Measurements from ENCODE around the gene TRMT61A.

DNA sequence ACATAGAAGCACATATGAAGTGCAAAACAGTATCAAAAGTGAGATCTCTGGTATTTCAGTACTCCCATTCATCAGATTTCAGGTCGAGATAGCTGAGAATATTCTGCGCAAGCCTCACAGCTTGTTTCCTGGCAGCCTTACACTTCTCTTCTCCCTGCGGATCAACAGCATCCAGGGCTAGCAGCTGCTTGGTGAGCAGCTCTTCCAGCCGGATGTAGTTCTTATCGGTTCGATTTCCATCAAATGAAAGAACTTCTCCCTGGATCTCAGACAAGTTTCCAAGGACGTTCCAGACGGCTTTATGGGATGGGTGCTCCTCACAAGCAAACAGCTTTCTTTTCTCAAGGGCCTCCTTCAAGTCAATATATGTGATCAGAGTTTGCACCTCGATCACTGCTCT, 30.8 kb downstream of the TRMT61A start:
- TF ChIP-seq, protein P1, sequence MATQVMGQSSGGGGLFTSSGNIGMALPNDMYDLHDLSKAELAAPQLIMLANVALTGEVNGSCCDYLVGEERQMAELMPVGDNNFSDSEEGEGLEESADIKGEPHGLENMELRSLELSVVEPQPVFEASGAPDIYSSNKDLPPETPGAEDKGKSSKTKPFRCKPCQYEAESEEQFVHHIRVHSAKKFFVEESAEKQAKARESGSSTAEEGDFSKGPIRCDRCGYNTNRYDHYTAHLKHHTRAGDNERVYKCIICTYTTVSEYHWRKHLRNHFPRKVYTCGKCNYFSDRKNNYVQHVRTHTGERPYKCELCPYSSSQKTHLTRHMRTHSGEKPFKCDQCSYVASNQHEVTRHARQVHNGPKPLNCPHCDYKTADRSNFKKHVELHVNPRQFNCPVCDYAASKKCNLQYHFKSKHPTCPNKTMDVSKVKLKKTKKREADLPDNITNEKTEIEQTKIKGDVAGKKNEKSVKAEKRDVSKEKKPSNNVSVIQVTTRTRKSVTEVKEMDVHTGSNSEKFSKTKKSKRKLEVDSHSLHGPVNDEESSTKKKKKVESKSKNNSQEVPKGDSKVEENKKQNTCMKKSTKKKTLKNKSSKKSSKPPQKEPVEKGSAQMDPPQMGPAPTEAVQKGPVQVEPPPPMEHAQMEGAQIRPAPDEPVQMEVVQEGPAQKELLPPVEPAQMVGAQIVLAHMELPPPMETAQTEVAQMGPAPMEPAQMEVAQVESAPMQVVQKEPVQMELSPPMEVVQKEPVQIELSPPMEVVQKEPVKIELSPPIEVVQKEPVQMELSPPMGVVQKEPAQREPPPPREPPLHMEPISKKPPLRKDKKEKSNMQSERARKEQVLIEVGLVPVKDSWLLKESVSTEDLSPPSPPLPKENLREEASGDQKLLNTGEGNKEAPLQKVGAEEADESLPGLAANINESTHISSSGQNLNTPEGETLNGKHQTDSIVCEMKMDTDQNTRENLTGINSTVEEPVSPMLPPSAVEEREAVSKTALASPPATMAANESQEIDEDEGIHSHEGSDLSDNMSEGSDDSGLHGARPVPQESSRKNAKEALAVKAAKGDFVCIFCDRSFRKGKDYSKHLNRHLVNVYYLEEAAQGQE (IDR thresholded peaks at IDR 0.05; ENCODE audit: low read depth, low read length): no peak
- TF ChIP-seq RAD21 (IDR thresholded peaks at IDR 0.05; ENCODE audit: insufficient read depth, low read depth, low read length): no peak
- TF ChIP-seq NR2C2 (IDR thresholded peaks at IDR 0.05; ENCODE audit: borderline replicate concordance, control insufficient read depth, insufficient read length, low read depth): no peak
- TF ChIP-seq RFX5 (IDR thresholded peaks at IDR 0.05; ENCODE audit: low read depth, low read length): no peak
- TF ChIP-seq, protein P2, sequence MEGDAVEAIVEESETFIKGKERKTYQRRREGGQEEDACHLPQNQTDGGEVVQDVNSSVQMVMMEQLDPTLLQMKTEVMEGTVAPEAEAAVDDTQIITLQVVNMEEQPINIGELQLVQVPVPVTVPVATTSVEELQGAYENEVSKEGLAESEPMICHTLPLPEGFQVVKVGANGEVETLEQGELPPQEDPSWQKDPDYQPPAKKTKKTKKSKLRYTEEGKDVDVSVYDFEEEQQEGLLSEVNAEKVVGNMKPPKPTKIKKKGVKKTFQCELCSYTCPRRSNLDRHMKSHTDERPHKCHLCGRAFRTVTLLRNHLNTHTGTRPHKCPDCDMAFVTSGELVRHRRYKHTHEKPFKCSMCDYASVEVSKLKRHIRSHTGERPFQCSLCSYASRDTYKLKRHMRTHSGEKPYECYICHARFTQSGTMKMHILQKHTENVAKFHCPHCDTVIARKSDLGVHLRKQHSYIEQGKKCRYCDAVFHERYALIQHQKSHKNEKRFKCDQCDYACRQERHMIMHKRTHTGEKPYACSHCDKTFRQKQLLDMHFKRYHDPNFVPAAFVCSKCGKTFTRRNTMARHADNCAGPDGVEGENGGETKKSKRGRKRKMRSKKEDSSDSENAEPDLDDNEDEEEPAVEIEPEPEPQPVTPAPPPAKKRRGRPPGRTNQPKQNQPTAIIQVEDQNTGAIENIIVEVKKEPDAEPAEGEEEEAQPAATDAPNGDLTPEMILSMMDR (IDR thresholded peaks at IDR 0.05 in 2 of 3, conservative IDR thresholded peaks at IDR 0.05 in 1 of 3; ENCODE audit: control insufficient read depth in 2 of 3, extremely low read depth in 1 of 3, insufficient read depth in 1 of 3, low read depth in 3 of 3, low read length in 3 of 3): no peak
- no peak for TF ChIP-seq TCF7 (IDR thresholded peaks at IDR 0.05; ENCODE audit: borderline replicate concordance)
- TF ChIP-seq SMC3 (IDR thresholded peaks at IDR 0.05; ENCODE audit: borderline replicate concordance, low read length): no peak
- no peak for TF ChIP-seq POLR2AphosphoS2 (IDR thresholded peaks at IDR 0.05; ENCODE audit: low read depth, low read length)
- TF ChIP-seq EP300 (IDR thresholded peaks at IDR 0.05; ENCODE audit: borderline replicate concordance in 1 of 2, control insufficient read depth in 1 of 2, low read depth in 2 of 2, low read length in 2 of 2): no peak
- TF ChIP-seq, protein P3, sequence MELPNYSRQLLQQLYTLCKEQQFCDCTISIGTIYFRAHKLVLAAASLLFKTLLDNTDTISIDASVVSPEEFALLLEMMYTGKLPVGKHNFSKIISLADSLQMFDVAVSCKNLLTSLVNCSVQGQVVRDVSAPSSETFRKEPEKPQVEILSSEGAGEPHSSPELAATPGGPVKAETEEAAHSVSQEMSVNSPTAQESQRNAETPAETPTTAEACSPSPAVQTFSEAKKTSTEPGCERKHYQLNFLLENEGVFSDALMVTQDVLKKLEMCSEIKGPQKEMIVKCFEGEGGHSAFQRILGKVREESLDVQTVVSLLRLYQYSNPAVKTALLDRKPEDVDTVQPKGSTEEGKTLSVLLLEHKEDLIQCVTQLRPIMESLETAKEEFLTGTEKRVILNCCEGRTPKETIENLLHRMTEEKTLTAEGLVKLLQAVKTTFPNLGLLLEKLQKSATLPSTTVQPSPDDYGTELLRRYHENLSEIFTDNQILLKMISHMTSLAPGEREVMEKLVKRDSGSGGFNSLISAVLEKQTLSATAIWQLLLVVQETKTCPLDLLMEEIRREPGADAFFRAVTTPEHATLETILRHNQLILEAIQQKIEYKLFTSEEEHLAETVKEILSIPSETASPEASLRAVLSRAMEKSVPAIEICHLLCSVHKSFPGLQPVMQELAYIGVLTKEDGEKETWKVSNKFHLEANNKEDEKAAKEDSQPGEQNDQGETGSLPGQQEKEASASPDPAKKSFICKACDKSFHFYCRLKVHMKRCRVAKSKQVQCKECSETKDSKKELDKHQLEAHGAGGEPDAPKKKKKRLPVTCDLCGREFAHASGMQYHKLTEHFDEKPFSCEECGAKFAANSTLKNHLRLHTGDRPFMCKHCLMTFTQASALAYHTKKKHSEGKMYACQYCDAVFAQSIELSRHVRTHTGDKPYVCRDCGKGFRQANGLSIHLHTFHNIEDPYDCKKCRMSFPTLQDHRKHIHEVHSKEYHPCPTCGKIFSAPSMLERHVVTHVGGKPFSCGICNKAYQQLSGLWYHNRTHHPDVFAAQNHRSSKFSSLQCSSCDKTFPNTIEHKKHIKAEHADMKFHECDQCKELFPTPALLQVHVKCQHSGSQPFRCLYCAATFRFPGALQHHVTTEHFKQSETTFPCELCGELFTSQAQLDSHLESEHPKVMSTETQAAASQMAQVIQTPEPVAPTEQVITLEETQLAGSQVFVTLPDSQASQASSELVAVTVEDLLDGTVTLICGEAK (IDR thresholded peaks at IDR 0.05; ENCODE audit: borderline replicate concordance): no peak
- TF ChIP-seq ZNF24 (IDR thresholded peaks at IDR 0.05): no peak
